ENCODE measurements around the gene UBE3B. TPM values are rescaled to one million over a fixed set of nuclear protein-coding genes. Genes with fewer than 3 reads are reported as not detected.

UBE3B gene
- total RNA-seq, 1 experiment from 2014 or later, result 25.7 TPM

- Histone ChIP-seq H3K4me2 (ENCODE audit: low read length) (no peak overlapping the region), H3K9ac (ENCODE audit: low read length) (no peak overlapping the region), H3K27ac (ENCODE audit: low read length) (no peak overlapping the region), H3K4me3 (ENCODE audit: low read length) (no peak overlapping the region), H4K20me1 (ENCODE audit: low read length) (no peaks in the 10 kb centered on the region), H3F3A (ENCODE audit: low read length, unreplicated experiment) (no peaks in the 10 kb centered on the region), H3K36me3 (ENCODE audit: low read depth, low read length) (peaks cover 67% of the 10 kb centered on the region), H2AFZ (ENCODE audit: low read length) (no peak overlapping the region), H3K27me3 (ENCODE audit: low read length) (no peaks in the 10 kb centered on the region), H3K79me2 (ENCODE audit: low read length) (no peaks in the 10 kb centered on the region), H3K9me3 (ENCODE audit: low read length) (no peaks in the 10 kb centered on the region), H3K9me2 (replicated peaks; ENCODE audit: low read length) (no peaks in the 10 kb centered on the region), H3K4me1 (ENCODE audit: insufficient read depth, low read length) (no peaks in the 10 kb centered on the region)
- DNase-seq (no peak), ATAC-seq (no peak)
- TF ChIP-seq EZH2phosphoT487 (IDR thresholded peaks at IDR 0.05; ENCODE audit: borderline replicate concordance, low read length) (no peak), EZH2 (IDR thresholded peaks at IDR 0.05; ENCODE audit: low read length, unreplicated experiment) (no peak)
- TF ChIP-seq, protein P1, sequence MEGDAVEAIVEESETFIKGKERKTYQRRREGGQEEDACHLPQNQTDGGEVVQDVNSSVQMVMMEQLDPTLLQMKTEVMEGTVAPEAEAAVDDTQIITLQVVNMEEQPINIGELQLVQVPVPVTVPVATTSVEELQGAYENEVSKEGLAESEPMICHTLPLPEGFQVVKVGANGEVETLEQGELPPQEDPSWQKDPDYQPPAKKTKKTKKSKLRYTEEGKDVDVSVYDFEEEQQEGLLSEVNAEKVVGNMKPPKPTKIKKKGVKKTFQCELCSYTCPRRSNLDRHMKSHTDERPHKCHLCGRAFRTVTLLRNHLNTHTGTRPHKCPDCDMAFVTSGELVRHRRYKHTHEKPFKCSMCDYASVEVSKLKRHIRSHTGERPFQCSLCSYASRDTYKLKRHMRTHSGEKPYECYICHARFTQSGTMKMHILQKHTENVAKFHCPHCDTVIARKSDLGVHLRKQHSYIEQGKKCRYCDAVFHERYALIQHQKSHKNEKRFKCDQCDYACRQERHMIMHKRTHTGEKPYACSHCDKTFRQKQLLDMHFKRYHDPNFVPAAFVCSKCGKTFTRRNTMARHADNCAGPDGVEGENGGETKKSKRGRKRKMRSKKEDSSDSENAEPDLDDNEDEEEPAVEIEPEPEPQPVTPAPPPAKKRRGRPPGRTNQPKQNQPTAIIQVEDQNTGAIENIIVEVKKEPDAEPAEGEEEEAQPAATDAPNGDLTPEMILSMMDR (conservative IDR thresholded peaks at IDR 0.05; ENCODE audit: low read depth, low read length), result no peak
- POLR2A ChIA-PET (ENCODE audit: unreplicated experiment), result no interaction called here
- intact Hi-C loops (cut with micrococcal nuclease), result no loop called here
- no TSS peak for BruUV-seq (replicated peaks)
- CTCF ChIA-PET, result no interaction called here
These were observed 10.7 kb downstream of the UBE3B start for GRCh38 chr12:109488051-109488665.

DNA sequence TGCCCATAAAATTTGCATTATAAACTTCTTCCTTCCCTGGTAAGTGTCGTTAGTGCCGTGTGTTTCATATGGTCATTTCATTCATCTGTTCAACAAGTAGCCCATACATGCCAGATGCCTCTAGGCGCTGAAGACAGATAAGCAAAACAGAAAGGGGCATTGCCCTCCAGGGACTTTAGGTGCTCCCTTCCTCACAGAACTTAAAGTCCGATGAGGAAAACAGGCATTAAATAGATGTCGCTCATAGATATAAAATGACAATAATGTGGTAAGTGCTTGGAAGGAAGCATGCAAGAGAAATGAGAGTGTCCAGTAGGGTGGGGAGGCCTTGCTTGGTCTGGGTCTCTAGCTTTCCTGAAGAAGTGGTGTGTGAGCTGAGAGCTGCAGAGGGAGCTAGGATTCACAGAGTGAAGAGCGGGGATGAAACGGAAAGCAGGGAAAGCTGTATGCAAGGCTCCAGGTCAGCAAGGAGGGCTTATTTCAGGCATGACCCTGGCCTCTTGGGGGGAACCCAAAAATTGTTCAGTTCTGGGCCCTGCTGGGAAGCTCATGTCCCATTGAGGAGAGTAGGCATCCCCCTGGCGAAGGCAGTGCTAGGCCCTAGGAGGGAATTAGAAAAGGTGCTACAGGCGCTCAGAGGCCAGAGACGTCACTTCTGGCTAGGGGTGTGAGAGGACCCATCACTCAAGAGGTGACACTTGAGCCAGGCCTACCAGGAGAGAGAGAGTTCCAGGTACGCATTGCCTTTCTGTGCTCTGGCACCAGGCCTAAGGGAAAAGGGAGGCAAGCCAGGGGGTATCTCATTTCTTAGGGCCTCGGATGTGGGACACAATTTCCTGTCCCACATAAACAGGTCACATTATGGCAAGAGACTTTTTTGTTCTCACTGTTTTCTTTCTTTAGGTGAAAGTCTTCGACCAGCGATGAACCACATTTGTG is 11.9 kb downstream of the UBE3B start:
- ChIA-PET POLR2A (ENCODE audit: unreplicated experiment) (no interaction called here), CTCF (no interaction called here)
- Histone ChIP-seq H3K27ac (ENCODE audit: low read length) (no peak overlapping the region), H4K20me1 (ENCODE audit: low read length) (no peaks in the 10 kb centered on the region), H3K9me2 (replicated peaks; ENCODE audit: low read length) (no peaks in the 10 kb centered on the region), H3K4me3 (ENCODE audit: low read length) (no peak overlapping the region), H3K4me1 (ENCODE audit: insufficient read depth, low read length) (no peaks in the 10 kb centered on the region), H3K4me2 (ENCODE audit: low read length) (no peak overlapping the region), H3K9ac (ENCODE audit: low read length) (no peak overlapping the region), H2AFZ (ENCODE audit: low read length) (no peak overlapping the region), H3K36me3 (ENCODE audit: low read depth, low read length) (peaks cover 57% of the 10 kb centered on the region), H3F3A (ENCODE audit: low read length, unreplicated experiment) (no peaks in the 10 kb centered on the region), H3K27me3 (ENCODE audit: low read length) (no peaks in the 10 kb centered on the region), H3K9me3 (ENCODE audit: low read length) (no peaks in the 10 kb centered on the region), H3K79me2 (ENCODE audit: low read length) (no peaks in the 10 kb centered on the region)
- intact Hi-C loops (cut with micrococcal nuclease), result no loop called here
- TF ChIP-seq EZH2phosphoT487 (IDR thresholded peaks at IDR 0.05; ENCODE audit: borderline replicate concordance, low read length) (no peak), EZH2 (IDR thresholded peaks at IDR 0.05; ENCODE audit: low read length, unreplicated experiment) (no peak)
- TF ChIP-seq, protein P1 (conservative IDR thresholded peaks at IDR 0.05; ENCODE audit: low read depth, low read length), result no peak
- DNase-seq (no peak), ATAC-seq (no peak)
- no TSS peak for BruUV-seq (replicated peaks)

Data from PC-3 (cell line).